Lung (tissue), 12 donors: Measurements from ENCODE around the gene SLC2A8. TPM values are rescaled to one million over a fixed set of nuclear protein-coding genes. Genes with fewer than 3 reads are reported as not detected.

Source experiments
- ATAC-seq: fragments of 200-7000 bp; cut with Tn5 transposase; one replicate; pipeline ENCODE4 v1.9.1; 2020; ENCODE audit warnings: moderate number of reproducible peaks; ENCODE audit not compliant: insufficient read depth, low FRiP score
- DNase-seq, 3 donors: peaks; one replicate each; pipeline ENCODE4 v3.0.0-alpha.2; 2013 to 2017
- H3K27ac ChIP-seq, 2 donors: one replicate each; pipeline ENCODE4 v1.5.1; 2013; ENCODE audit warnings: mild to moderate bottlenecking in 2 of 2, moderate library complexity in 2 of 2, control low read depth in 1 of 2, inconsistent platforms in 1 of 2, low read depth in 1 of 2, low read length in 1 of 2
- H3K27me3 ChIP-seq, 3 donors: one replicate each; pipeline ENCODE4 v1.5.1; 2013; ENCODE audit warnings: low read length in 2 of 3; ENCODE audit not compliant: control insufficient read depth in 3 of 3, insufficient read depth in 3 of 3
- H3K36me3 ChIP-seq, 4 donors: one replicate each; pipeline ENCODE4 v1.5.1; 2013; ENCODE audit warnings: low read length in 4 of 4, mild to moderate bottlenecking in 1 of 4, moderate library complexity in 1 of 4; ENCODE audit not compliant: control insufficient read depth in 4 of 4, insufficient read depth in 4 of 4
- H3K4me1 ChIP-seq, 5 donors: one replicate each; pipeline ENCODE4 v1.5.1; 2013; ENCODE audit warnings: low read length in 5 of 5, mild to moderate bottlenecking in 2 of 5, moderate library complexity in 1 of 5; ENCODE audit not compliant: control insufficient read depth in 5 of 5, insufficient read depth in 5 of 5
- H3K4me3 ChIP-seq: one replicate; pipeline ENCODE4 v1.5.1; 2013; ENCODE audit warnings: mild to moderate bottlenecking, control low read depth, moderate library complexity
- H3K9ac ChIP-seq, 2 donors: one replicate each; pipeline ENCODE4 v1.5.1; 2013; ENCODE audit warnings: low read length in 2 of 2, control low read depth in 1 of 2; ENCODE audit not compliant: insufficient read depth in 1 of 2
- H3K9me3 ChIP-seq, 4 donors: one replicate each; pipeline ENCODE4 v1.5.1; 2013; ENCODE audit warnings: low read length in 3 of 4, mild to moderate bottlenecking in 1 of 4, moderate library complexity in 1 of 4; ENCODE audit not compliant: control insufficient read depth in 4 of 4, insufficient read depth in 3 of 4
- CTCF ChIP-seq: IDR thresholded peaks from 2 replicates; pipeline ENCODE4 v1.5.1; 2012; ENCODE audit warnings: mild to moderate bottlenecking; ENCODE audit errors: control extremely low read depth, extremely low read depth
- WGBS, 2 donors: extraction: QIAGEN DNeasy Blood & Tissue Kit; methylation state at CpG; one replicate each; pipeline ENCODE4 v1.1.7; 2013; 5-methylcytosine and 5-hydroxymethylcytosine counted together
- polyA plus RNA-seq, 2 donors: library from polyadenylated mRNA; stranded (reverse); fragments of 200-250 nt; gene quantifications; one replicate each; pipeline ENCODE4 v1.2.1, GENCODE V29; 2013
- total RNA-seq, 2 donors: library from RNA; depleted of rRNA in 1 of 2; stranded (reverse); fragments of >200 nt in 1 of 2; gene quantifications; one replicate each; pipeline ENCODE4 v1.2.1, GENCODE V29; 2014 to 2021
- donor health status: control.
- donor health status: control.
- donor health status: Bipolar disorder and iron deficiency.
- donor health status: healthy.
- donor health status: DM: yes; HTN: yes; CAD: no.

Gene SLC2A8
- total and polyA plus RNA-seq, 4 donors, result 8.9 to 18.8 (median 16.3) TPM

GRCh38 chr9:127356906-127357305 is 40.1 kb upstream of the SLC2A8 start:
- peaks cover 0 to 2% (median 0%) of the 10 kb centered on the region in 3 donors for H3K27me3 ChIP-seq
- 87 to 97% methylated on average over 4 of the region's 4 CpGs for WGBS, 2 donors
- peaks cover 4 to 28% (median 5%) of the 10 kb centered on the region in 4 donors for H3K36me3 ChIP-seq
- H3K4me3 ChIP-seq, result no peak overlapping the region
- no peaks in the 10 kb centered on the region for H3K9me3 ChIP-seq
- no peak overlapping the region for H3K27ac ChIP-seq
- DNase-seq, result no peak
- ATAC-seq, result no peak
- no peak for TF ChIP-seq CTCF
- no peaks in the 10 kb centered on the region for H3K4me1 ChIP-seq
- no peak overlapping the region for H3K9ac ChIP-seq

- Histone ChIP-seq H3K4me1 (no peaks in the 10 kb centered on the region), H3K27ac (no peak overlapping the region), H3K36me3 (peaks cover 4 to 28% (median 5%) of the 10 kb centered on the region in 4 donors), H3K9ac (no peak overlapping the region), H3K27me3 (peaks cover 0 to 2% (median 0%) of the 10 kb centered on the region in 3 donors), H3K4me3 (no peak overlapping the region), H3K9me3 (no peaks in the 10 kb centered on the region)
- TF ChIP-seq CTCF, result no peak
- DNase-seq (no peak), ATAC-seq (no peak)
- 91 to 94% methylated on average over 3 of the region's 3 CpGs for WGBS, 2 donors
These were observed 38.9 kb upstream of the SLC2A8 start for GRCh38 chr9:127358023-127358535.

- no peak for TF ChIP-seq CTCF
- ATAC-seq (no peak), DNase-seq (no peak)
- H3K4me1 ChIP-seq, result no peaks in the 10 kb centered on the region
- WGBS, 2 donors, result 97 to 99% methylated on average over 3 of the region's 3 CpGs
- no peaks in the 10 kb centered on the region for H3K9me3 ChIP-seq
- peaks cover 0 to 2% (median 0%) of the 10 kb centered on the region in 3 donors for H3K27me3 ChIP-seq
- peaks cover 4 to 28% (median 5%) of the 10 kb centered on the region in 4 donors for H3K36me3 ChIP-seq
- no peak overlapping the region for H3K9ac ChIP-seq
- H3K4me3 ChIP-seq, result no peak overlapping the region
- H3K27ac ChIP-seq, result no peak overlapping the region
These were observed 38.2 kb upstream of the SLC2A8 start for GRCh38 chr9:127358770-127359169.

GRCh38 chr9:127360250-127360649 is 36.7 kb upstream of the SLC2A8 start:
- 76 to 85% methylated on average over 8 of the region's 8 CpGs for WGBS, 2 donors

More at GRCh38 chr9:127360250-127360649, 36.7 kb upstream of the SLC2A8 start:
- Histone ChIP-seq H3K4me1 (no peaks in the 10 kb centered on the region), H3K27ac (no peak overlapping the region), H3K27me3 (no peaks in the 10 kb centered on the region), H3K9ac (no peak overlapping the region), H3K36me3 (peaks cover 5 to 28% (median 6%) of the 10 kb centered on the region in 4 donors), H3K9me3 (no peaks in the 10 kb centered on the region), H3K4me3 (no peak overlapping the region)
- ATAC-seq (no peak), DNase-seq (no peak)
- TF ChIP-seq CTCF, result no peak
